Activated T-helper 2 cell treated with anti-CD3 and anti-CD28 coated beads, Interferon-gamma antibody, Interleukin-2, Interleukin-4, amounts not matched to agents 10 μg/mL and 5 μg/mL and 100 μg/mL, durations not matched to agents 14 hours and 24 hours and 36 hours (primary cell): ENCODE data around the gene KLF7. TPM values are rescaled to one million over a fixed set of nuclear protein-coding genes. Genes with fewer than 3 reads are reported as not detected.

ENCODE experiments used
- DNase-seq: peaks from one replicate; pipeline ENCODE4 v3.0.0; 2021; ENCODE audit warnings: low spot score
- H3K27ac Mint-ChIP-seq: one replicate; pipeline ENCODE4 v1.8.0; 2021; ENCODE audit warnings: mixed read lengths
- H3K27me3 Mint-ChIP-seq: one replicate; pipeline ENCODE4 v1.8.0; 2021; ENCODE audit warnings: low read depth, mixed read lengths
- H3K36me3 Mint-ChIP-seq: one replicate; pipeline ENCODE4 v1.8.0; 2021; ENCODE audit warnings: low read depth, mixed read lengths
- H3K4me1 Mint-ChIP-seq: one replicate; pipeline ENCODE4 v1.8.0; 2021; ENCODE audit warnings: low read depth, mixed read lengths
- H3K4me3 Mint-ChIP-seq: one replicate; pipeline ENCODE4 v1.8.0; 2021; ENCODE audit warnings: low read depth, mild to moderate bottlenecking, moderate library complexity, mixed read lengths
- H3K9me3 Mint-ChIP-seq: one replicate; pipeline ENCODE4 v1.8.0; 2021; ENCODE audit warnings: mixed read lengths
- intact Hi-C: fragments of 100-400 bp; cut with micrococcal nuclease; formaldehyde crosslinking; loops from one replicate; pipeline ENCODE4 v1.15.1; 2023
- total RNA-seq: library from RNA; stranded (reverse); gene quantifications from 2 replicates; pipeline ENCODE4 v1.2.3, GENCODE V29; 2022

KLF7 gene
- total RNA-seq, 1 donor from 2014 or later = 19.3 TPM

DNA sequence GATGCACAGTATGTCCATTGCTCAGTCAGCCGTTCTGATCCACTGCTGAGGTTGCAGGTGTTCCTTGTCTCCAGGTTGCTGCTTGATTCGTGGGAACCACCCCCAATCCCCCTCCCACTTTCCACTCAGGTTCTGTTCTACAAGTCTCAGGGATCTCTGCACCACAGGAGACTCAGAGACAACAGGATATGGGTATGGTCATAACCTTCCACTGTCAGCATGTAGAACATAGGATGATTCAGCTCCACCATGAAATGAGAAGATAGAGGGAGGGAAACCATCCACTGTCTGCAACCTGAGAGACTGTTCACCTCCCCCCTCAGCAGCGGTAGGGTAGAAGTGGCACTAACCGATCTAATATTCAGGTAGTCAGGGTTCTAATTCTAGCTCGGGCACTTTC, 19.0 kb upstream of the KLF7 start:
- Mint-ChIP-seq H3K4me1 (peaks cover 5% of the 10 kb centered on the region), H3K27me3 (no peaks in the 10 kb centered on the region), H3K4me3 (no peak overlapping the region), H3K27ac (no peak overlapping the region), H3K36me3 (peaks cover 4% of the 10 kb centered on the region), H3K9me3 (peaks cover 15% of the 10 kb centered on the region)
- intact Hi-C loops = no loop called here
- no peak for DNase-seq

DNA sequence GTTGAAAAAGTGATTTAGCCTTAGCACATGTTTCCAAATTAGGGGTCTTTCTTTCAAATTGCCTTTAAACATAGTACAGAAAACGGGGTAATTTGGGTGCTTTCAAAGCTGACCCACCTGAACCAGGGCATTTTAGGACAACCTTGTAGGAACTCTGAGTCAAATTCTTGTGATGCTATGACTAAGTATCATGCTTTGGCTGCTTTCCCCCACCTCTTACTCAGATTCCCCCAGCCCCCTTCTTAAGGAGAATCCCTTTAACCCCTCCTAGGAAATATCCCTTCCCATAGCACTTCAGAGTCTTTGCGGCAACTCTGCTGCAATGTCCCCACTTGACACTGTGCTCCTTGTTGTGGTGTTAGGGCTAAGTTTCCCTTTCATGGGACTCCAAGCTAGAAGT, 18.6 kb upstream of the KLF7 start:
- Mint-ChIP-seq H3K4me1 (peaks cover 5% of the 10 kb centered on the region), H3K27ac (no peak overlapping the region), H3K36me3 (peaks cover 4% of the 10 kb centered on the region), H3K27me3 (no peaks in the 10 kb centered on the region), H3K9me3 (peaks cover 15% of the 10 kb centered on the region), H3K4me3 (no peak overlapping the region)
- DNase-seq = no peak
- intact Hi-C loops = no loop called here

DNA sequence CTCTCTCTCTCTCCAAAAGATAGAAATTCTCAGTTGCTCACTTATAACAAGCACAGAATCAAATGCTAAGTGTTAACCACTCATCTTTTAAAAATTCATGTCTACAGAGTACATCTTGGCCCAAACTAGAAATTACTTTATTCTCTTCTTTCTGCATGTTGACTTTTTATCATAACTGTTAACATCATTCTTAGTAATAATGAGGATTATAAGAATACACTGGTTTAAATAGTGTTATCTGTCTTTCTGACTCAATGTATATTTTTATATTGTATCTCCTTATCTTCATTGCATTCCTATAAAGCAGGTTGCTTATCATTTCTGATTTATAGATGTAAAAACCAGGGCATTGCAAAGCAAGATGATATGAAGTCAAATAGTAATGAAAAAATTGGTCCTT, 17.8 kb upstream of the KLF7 start:
- DNase-seq = no peak
- intact Hi-C loops = no loop called here
- Mint-ChIP-seq H3K4me1 (peaks cover 5% of the 10 kb centered on the region), H3K27me3 (no peaks in the 10 kb centered on the region), H3K9me3 (peaks cover 15% of the 10 kb centered on the region), H3K36me3 (peaks cover 4% of the 10 kb centered on the region), H3K27ac (no peak overlapping the region), H3K4me3 (no peak overlapping the region)

DNA sequence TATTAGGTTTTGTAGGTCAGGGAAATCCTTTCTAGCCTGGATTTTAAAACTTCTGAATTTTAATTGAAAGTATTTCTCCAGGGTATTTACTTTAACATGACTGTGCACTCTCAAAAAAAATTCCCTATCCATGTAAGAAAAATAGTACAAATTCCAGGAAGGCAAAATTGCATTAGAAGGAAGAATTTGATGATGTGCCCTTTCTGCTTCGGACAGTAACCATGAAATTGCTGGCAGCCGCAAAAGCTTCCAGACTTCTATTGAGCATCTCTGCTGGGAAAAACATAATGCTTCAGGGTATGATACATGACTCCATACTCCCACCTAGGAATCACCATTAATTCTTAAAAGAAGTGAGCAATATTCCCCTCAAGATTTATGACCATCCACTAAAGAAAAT, 17.2 kb upstream of the KLF7 start:
- H3K4me3 Mint-ChIP-seq = no peak overlapping the region
- H3K27ac Mint-ChIP-seq = no peak overlapping the region
- intact Hi-C loops = no loop called here
- no peaks in the 10 kb centered on the region for H3K27me3 Mint-ChIP-seq
- no peak for DNase-seq
- peaks cover 13% of the 10 kb centered on the region for H3K9me3 Mint-ChIP-seq
- peaks cover 4% of the 10 kb centered on the region for H3K36me3 Mint-ChIP-seq
- H3K4me1 Mint-ChIP-seq = peaks cover 5% of the 10 kb centered on the region

DNA sequence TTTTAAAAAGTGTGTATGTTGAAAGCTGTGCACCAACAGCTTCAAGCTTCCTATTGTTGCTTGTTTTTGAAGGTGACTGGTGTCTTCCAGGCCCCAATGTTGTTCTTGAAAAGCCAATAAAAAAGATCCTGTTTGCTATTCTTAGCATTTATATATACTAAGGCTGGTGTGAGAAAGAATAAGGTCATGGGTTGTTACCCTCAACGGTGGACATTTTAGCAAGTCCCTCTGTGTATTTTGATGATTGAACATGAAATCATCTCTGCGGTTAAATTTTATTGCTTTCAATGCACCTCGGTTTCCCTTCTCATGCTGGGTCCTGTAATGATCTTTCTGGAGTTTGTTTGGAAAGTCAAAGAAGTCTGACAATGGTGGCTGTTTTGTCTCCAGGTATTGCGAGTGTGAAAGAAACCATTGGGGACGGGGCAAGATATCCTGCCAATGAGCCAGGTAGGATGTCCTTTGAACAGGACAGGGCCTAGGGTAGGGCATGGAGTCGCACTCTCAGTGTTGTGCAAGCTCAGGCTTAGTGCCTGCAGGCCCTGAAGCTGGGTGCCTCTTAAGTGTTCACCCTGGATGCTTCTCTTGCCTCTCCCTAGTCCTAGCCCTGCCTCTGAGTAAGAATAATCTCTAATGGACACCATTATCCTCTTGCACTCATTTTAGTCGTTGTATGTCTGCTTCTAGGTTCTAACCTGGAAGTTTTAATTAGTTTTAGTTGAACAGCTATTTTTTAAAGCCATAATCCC, 16.0 kb upstream of the KLF7 start:
- H3K36me3 Mint-ChIP-seq = no peaks in the 10 kb centered on the region
- H3K4me3 Mint-ChIP-seq = no peak overlapping the region
- no peak for DNase-seq
- no peak overlapping the region for H3K27ac Mint-ChIP-seq
- H3K4me1 Mint-ChIP-seq = peaks cover 5% of the 10 kb centered on the region
- intact Hi-C loops = no loop called here
- H3K9me3 Mint-ChIP-seq = peaks cover under 1% of the 10 kb centered on the region
- no peaks in the 10 kb centered on the region for H3K27me3 Mint-ChIP-seq

DNA sequence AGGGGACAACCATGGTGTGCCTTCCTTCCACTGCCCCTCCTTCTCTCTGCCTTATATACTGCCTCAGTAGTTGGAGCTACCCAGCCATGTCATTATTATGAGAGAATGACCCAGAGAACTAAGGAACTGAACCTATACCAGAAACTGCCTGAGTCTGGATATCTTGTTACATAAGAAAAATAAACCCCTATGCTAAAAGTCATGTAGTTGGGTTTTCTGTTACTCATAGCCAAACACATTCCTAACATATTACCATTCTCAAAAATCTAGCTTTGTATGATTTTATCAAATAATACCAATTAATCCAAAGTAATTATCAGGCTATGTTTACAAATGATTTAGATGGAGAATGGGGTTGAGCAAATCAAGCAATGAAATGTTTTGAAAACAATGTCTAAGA, 15.0 kb upstream of the KLF7 start:
- H3K4me1 Mint-ChIP-seq = peaks cover 7% of the 10 kb centered on the region
- H3K4me3 Mint-ChIP-seq = no peak overlapping the region
- H3K9me3 Mint-ChIP-seq = no peaks in the 10 kb centered on the region
- no peaks in the 10 kb centered on the region for H3K27me3 Mint-ChIP-seq
- DNase-seq = no peak
- no peaks in the 10 kb centered on the region for H3K36me3 Mint-ChIP-seq
- H3K27ac Mint-ChIP-seq = no peak overlapping the region
- intact Hi-C loops = no loop called here

DNA sequence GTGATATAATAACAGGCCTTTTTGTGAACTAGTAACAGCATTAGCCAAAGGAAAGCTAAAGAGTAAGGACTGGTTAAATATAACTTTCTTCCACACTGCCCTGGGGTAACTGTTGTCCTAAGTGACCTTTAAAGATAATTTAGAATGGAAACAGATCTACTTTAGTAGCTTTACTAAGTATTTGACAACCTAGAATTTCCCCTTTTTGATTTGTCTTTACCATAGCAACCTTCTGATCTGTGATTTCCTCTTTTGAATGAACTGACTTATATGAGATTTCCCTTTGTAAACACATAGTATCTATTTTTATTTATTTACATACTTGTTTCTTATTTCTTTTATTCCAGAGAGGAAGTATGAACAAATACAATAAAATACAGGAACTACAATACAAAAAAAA, 10.5 kb upstream of the KLF7 start:
- Mint-ChIP-seq H3K4me1 (peaks cover 8% of the 10 kb centered on the region), H3K36me3 (no peaks in the 10 kb centered on the region), H3K9me3 (no peaks in the 10 kb centered on the region), H3K27ac (no peak overlapping the region), H3K4me3 (no peak overlapping the region), H3K27me3 (no peaks in the 10 kb centered on the region)
- DNase-seq = no peak
- intact Hi-C loops = no loop called here

DNA sequence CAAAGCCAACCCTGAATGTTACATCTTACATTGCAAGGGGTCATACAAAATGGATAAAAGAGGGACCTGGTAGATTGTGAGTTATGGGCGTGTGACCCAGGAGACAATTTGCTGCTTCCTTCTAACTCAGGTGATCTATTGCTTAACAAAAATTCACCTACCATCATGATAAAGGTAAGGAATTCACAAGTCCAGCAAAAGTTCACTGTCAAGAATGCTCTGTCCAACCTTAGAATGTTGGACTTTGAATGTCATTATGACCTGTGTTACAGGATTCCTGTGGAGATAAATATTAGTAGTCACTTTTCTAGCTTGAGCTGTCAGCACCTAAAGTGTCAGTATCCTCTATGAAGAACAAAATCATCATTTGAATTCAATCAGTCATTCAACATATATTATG, 7.9 kb upstream of the KLF7 start:
- H3K4me1 Mint-ChIP-seq = peaks cover 8% of the 10 kb centered on the region
- DNase-seq = no peak
- no peaks in the 10 kb centered on the region for H3K27me3 Mint-ChIP-seq
- no peak overlapping the region for H3K27ac Mint-ChIP-seq
- no peak overlapping the region for H3K4me3 Mint-ChIP-seq
- intact Hi-C loops = no loop called here
- no peaks in the 10 kb centered on the region for H3K9me3 Mint-ChIP-seq
- no peaks in the 10 kb centered on the region for H3K36me3 Mint-ChIP-seq

DNA sequence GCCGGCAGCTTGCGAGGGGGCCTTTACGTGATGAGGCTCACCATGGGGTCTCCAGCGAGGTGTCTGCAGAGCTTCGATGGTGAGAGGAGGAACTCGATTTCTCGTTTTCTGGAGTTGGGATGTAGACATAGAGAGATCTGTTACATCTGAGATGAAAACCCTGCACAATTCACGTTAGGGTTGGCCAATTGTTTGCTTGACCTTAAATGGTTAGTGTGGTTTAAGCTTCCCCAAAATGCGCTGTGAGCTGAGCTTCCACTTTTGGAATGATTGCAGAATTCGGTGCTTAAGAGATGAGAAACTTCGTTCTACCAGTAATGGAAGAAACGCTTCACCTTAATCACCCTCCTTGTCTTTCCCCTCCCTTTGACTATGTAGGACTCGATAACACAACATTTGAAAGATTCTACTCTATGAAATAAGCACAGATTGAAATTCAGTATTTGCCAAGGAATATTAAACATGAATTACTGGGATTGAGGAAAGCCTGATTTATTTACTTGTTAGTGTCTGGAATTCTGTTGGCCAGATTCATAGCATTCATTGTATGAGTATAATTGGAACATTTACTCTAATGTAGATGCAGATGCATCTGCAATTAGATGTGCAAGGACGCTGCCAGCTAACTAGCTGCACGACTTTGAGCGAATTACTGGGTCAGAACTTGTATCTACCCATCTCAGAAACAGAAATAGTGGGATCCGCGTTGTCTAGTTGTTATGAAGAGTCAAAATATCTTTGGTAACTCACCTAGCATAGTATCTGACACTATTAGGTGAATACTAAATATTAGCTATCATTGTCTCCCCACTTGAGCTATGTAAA, 1.6 kb upstream of the KLF7 start:
- Mint-ChIP-seq H3K9me3 (no peaks in the 10 kb centered on the region), H3K4me3 (peak overlapping the region; percentile 98), H3K27ac (peak overlapping the region; percentile 90), H3K27me3 (no peaks in the 10 kb centered on the region), H3K36me3 (peaks cover 5% of the 10 kb centered on the region), H3K4me1 (peaks cover 38% of the 10 kb centered on the region)
- intact Hi-C loops = loop anchor here (2.0 to 10.0 kb wide), 5 partner anchors 119 to 457 kb away; partner anchors contain the start of genes FASTKD2, MDH1B and METTL21A
- DNase-seq = no peak

DNA sequence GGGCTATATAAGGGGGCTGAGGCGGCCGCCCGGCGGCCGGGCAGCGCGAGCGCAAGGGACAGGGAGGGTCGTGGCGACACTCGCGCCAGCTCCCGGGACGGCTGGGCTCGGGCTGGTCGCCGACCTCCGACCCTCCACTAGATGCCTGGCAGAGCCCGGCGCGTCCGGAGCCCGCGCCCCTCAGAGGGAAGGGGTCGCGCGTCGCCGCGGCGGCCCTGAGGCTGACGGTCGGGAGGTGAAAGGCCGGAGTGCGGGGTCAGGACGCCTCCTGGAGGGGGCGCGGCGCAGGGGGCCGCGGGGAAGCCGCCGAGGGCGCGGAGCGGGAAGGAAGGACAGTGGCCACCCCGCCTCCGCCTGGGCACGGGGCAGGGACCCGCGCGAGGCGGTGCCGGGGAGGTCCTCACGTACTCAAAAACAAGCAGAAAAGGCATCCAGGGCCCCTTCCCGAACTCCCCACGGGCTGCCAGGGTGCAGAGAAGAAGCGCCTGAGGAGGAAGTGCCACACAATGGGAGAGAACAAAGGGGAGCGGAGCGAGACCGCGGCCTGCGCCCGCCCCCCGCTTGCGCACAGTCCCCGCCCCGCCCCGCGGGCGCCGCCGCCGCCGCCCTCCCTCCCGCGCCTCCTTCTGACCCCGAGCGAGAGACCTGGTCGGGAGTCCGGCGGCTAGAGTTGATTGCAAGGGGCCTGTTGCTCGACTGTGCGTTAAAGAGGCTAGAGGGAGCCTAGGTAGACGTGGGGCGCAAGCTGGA, 776 bp upstream of the KLF7 start:
- peak overlapping the region; percentile 98 for H3K4me3 Mint-ChIP-seq
- peaks cover 10% of the 10 kb centered on the region for H3K36me3 Mint-ChIP-seq
- intact Hi-C loops = loop anchor here (1.0 to 10.0 kb wide), 9 partner anchors 59 to 458 kb away; partner anchors contain the start of genes CREB1, FASTKD2, MDH1B and METTL21A

DNA sequence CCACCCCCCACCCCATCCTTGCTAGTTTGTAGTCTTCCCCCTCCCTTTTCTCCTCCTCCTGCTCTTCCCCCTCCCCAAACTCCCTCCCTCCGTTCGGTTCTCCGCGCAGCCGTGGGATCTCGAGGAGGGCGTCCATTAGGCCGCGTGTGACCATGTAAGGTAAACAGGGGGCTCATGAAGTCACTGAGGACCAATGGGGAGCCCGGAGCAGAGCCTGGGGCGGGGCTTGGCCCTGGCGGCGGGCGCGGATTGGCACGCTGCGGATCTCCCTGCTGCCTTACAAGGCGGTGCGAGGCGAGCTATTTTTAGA, 246 bp upstream of the KLF7 start:
- intact Hi-C loops = loop anchor here (1.0 to 10.0 kb wide), 9 partner anchors 59 to 459 kb away; partner anchors contain the start of genes CREB1, FASTKD2, MDH1B and METTL21A
- no peaks in the 10 kb centered on the region for H3K27me3 Mint-ChIP-seq
- H3K4me3 Mint-ChIP-seq = peak overlapping the region; percentile 98
- peaks cover 46% of the 10 kb centered on the region for H3K4me1 Mint-ChIP-seq
- H3K9me3 Mint-ChIP-seq = no peaks in the 10 kb centered on the region
- peak; percentile 99 for DNase-seq
- peak overlapping the region; percentile 97 for H3K27ac Mint-ChIP-seq
- peaks cover 15% of the 10 kb centered on the region for H3K36me3 Mint-ChIP-seq

More for the DNA sequence above, 776 bp upstream of the KLF7 start:
- DNase-seq = peak; percentile 65
- Mint-ChIP-seq H3K9me3 (no peaks in the 10 kb centered on the region), H3K4me1 (peaks cover 41% of the 10 kb centered on the region), H3K27me3 (no peaks in the 10 kb centered on the region), H3K27ac (peak overlapping the region; percentile 97)

DNA sequence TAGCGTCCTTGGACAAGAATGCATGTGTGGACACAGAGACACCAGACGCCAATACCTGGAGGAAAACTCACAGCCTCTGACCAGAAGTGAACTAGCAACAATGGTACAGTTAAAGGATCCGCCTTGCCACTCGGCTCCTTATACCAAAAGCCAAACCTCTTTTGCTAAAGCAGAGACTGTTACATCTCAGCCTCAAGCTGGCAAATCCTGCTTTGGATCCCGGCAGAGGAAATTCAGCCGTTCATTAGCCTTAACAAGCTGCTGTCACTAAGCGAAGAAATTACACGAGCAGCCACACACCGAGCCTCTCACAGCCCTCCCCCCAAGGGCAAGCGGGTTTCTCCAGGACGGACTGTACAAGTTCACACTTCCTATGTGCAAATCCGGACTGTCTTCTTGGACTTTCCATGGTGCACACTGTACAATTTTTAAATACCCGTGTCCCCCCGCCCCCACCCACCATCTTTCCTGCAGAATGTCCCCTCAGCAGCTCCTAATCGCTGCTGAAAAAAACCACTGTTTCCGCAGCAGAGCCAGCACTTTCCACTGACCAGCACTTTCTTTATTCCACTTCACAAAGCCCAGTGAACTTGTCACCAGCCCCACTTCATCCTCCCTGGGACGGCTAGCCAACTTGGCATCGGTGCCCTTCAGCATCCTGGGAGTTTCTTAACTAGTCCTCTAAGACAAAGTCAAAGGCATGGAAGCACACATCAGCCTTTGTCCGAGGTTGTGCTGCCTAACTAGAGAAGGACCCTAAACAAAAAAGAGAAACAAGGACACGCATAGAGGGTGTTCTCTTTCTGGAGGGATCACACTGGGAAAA, 1.5 kb downstream of the KLF7 start:
- no peaks in the 10 kb centered on the region for H3K9me3 Mint-ChIP-seq
- H3K27ac Mint-ChIP-seq = peak overlapping the region; percentile 97
- no peak for DNase-seq
- intact Hi-C loops = loop anchor here (1.0 to 10.0 kb wide), 5 partner anchors 8 to 461 kb away; partner anchors contain the start of genes FASTKD2, MDH1B and METTL21A
- H3K36me3 Mint-ChIP-seq = peaks cover 25% of the 10 kb centered on the region
- peak overlapping the region; percentile 98 for H3K4me3 Mint-ChIP-seq
- no peaks in the 10 kb centered on the region for H3K27me3 Mint-ChIP-seq
- H3K4me1 Mint-ChIP-seq = peaks cover 51% of the 10 kb centered on the region
